HFFc6 (cell line): ENCODE data around the gene GAL3ST3. TPM values are rescaled to one million over a fixed set of nuclear protein-coding genes. Genes with fewer than 3 reads are reported as not detected.
A peak's percentile ranks its signal among the peaks of the same experiment; 100 is the strongest.

Source experiments
- DNase-seq: peaks from one replicate; pipeline ENCODE4 v3.0.0-alpha.2; 2018
- H3K27ac Mint-ChIP-seq: 2 replicates; pipeline ENCODE4 v1.8.0; 2020; ENCODE audit warnings: mild to moderate bottlenecking, mixed read lengths
- H3K27me3 Mint-ChIP-seq: 2 replicates; pipeline ENCODE4 v1.8.0; 2021; ENCODE audit warnings: mild to moderate bottlenecking, moderate library complexity, mixed read lengths; ENCODE audit not compliant: insufficient read depth
- H3K36me3 Mint-ChIP-seq: 2 replicates; pipeline ENCODE4 v1.8.0; 2021; ENCODE audit warnings: low read depth, mixed read lengths
- H3K4me1 Mint-ChIP-seq: 2 replicates; pipeline ENCODE4 v1.8.0; 2020; ENCODE audit warnings: low read depth, mixed read lengths
- H3K4me3 Mint-ChIP-seq: 2 replicates; pipeline ENCODE4 v1.8.0; 2020; ENCODE audit warnings: mild to moderate bottlenecking, moderate library complexity, mixed read lengths
- H3K9me3 Mint-ChIP-seq: 2 replicates; pipeline ENCODE4 v1.8.0; 2020; ENCODE audit warnings: mild to moderate bottlenecking, mixed read lengths
- CTCF ChIP-seq: fragments of 200-600 bp; sonication (generic); IDR thresholded peaks from 2 replicates; pipeline ENCODE4 v1.5.0; 2021; ENCODE audit warnings: antibody characterized with exemption, mild to moderate bottlenecking
- total RNA-seq, 6 experiments: library from RNA; stranded (reverse); fragmentation: NEBNext Ultra II Directional; extraction: Animal tissue kit (Norgen Biotek cat#: 25700); gene quantifications; 2 replicates in 1 of 6; 3 replicates in 5 of 6; pipeline ENCODE4 v1.2.3, GENCODE V29; 2021

Gene GAL3ST3
- total RNA-seq, 6 experiments from 2014 or later: 0.14 TPM; not detected in 5

DNA sequence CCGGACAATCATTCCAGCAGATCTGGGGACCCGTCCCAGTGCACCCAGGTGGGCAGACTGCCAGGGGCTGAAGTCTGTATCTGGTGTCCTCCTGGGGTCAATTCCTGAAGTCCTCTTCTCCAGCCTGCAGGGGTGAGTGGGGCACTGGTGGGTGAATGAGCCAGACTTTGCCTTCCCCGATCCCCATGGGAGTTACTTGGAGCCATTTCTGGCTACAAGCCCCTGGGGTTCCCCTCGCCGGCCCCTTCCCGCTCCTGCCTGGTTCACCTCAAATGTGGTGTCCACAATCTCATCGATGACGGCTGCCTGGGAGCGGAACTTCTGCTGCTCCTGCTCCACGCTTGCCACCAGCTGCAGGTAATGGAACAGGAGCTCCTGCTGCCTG lies 32.2 kb downstream of the GAL3ST3 start:
- Mint-ChIP-seq H3K9me3 (no peaks in the 10 kb centered on the region), H3K36me3 (no peaks in the 10 kb centered on the region), H3K27me3 (no peaks in the 10 kb centered on the region; the same call in 1 of the 2 replicates), H3K4me1 (peaks cover 52% of the 10 kb centered on the region), H3K27ac (no peak overlapping the region), H3K4me3 (no peak overlapping the region)
- DNase-seq: no peak
- no peak for TF ChIP-seq CTCF

GRCh38 chr11:66015936-66016792 lies 32.8 kb downstream of the GAL3ST3 start:
- TF ChIP-seq CTCF: no peak
- H3K9me3 Mint-ChIP-seq: no peaks in the 10 kb centered on the region
- no peaks in the 10 kb centered on the region for H3K36me3 Mint-ChIP-seq
- H3K27me3 Mint-ChIP-seq: no peaks in the 10 kb centered on the region; the same call in 1 of the 2 replicates
- H3K4me3 Mint-ChIP-seq: no peak overlapping the region
- no peak for DNase-seq
- peaks cover 50% of the 10 kb centered on the region for H3K4me1 Mint-ChIP-seq
- peak overlapping the region; percentile 74 for H3K27ac Mint-ChIP-seq

DNA sequence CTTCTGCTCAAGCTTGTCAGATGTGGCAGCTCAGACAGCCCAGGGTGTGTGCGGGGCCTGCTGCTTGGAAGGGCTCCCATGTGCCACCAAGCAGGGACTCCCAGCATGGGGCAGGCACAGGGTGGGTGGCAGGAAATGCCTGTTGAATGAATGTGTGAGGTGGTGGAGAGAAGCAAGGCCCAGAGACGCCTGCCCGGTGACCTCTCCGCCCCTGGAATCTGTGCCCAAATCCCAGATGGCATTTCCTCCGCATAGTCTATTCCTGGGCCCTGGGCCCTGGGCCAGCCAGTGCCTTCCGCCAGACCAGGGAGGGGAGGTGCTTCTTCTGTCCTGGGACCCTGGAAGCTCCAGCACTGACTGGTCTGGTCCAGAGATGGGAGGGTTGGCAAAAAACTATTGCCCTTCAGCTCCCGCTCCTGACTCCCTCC lies 33.5 kb downstream of the GAL3ST3 start:
- Mint-ChIP-seq H3K4me1 (peaks cover 44% of the 10 kb centered on the region), H3K36me3 (no peaks in the 10 kb centered on the region), H3K27me3 (no peaks in the 10 kb centered on the region; the same call in 1 of the 2 replicates), H3K27ac (peak overlapping the region; percentile 74), H3K9me3 (no peaks in the 10 kb centered on the region), H3K4me3 (no peak overlapping the region; the same call in 1 of the 2 replicates)
- DNase-seq: peak; percentile 39
- no peak for TF ChIP-seq CTCF

DNA sequence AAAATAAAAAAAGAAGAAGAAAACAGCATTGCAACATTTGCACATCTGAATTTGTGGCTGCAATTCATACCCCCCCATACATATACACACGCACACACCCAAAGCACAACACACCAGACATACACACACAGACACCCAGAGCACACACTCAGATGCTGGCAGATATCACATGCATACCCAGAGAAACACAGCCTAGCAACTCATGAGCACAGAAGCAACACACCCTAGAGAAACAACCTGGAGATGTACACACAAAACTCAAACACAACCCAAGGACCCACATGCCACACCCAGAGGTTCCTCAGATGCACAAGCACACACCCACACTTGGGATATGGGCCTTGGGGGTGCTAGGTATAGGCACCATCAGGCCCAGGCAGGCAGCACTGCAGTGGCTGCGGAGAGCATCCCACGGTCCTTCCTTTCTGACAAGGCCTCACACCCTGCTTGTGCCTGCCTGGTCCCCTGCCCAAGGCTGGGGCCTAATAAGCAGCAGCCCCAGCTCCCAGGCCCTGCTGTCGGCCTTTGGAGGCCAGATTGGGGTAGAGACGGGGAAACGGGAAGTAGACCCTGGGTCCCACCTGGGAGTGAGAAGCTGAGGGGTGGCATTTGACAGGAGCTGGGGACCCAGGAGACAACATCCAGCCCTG lies 34.0 kb downstream of the GAL3ST3 start:
- H3K27me3 Mint-ChIP-seq: no peaks in the 10 kb centered on the region; the same call in 1 of the 2 replicates
- H3K36me3 Mint-ChIP-seq: no peaks in the 10 kb centered on the region
- DNase-seq: no peak
- H3K27ac Mint-ChIP-seq: peak overlapping the region; percentile 74
- no peak for TF ChIP-seq CTCF
- H3K4me1 Mint-ChIP-seq: peaks cover 39% of the 10 kb centered on the region
- H3K4me3 Mint-ChIP-seq: no peak overlapping the region; the same call in 1 of the 2 replicates
- H3K9me3 Mint-ChIP-seq: no peaks in the 10 kb centered on the region

GRCh38 chr11:66013762-66014100 lies 35.2 kb downstream of the GAL3ST3 start:
- Mint-ChIP-seq H3K4me1 (peaks cover 39% of the 10 kb centered on the region), H3K27me3 (no peaks in the 10 kb centered on the region), H3K27ac (no peak overlapping the region), H3K4me3 (no peak overlapping the region), H3K36me3 (no peaks in the 10 kb centered on the region), H3K9me3 (no peaks in the 10 kb centered on the region)
- TF ChIP-seq CTCF: no peak
- DNase-seq: no peak
